Hepatocyte (in vitro differentiated cells): ENCODE measurements around the gene RPLP1. TPM values are rescaled to one million over a fixed set of nuclear protein-coding genes. Genes with fewer than 3 reads are reported as not detected.

Experiments
- DNase-seq: peaks from one replicate; pipeline ENCODE4 v3.0.0-alpha.2; 2016; ENCODE audit warnings: low spot score
- H2AFZ ChIP-seq: fragments of 200-600 bp; sonication (generic); 2 replicates; pipeline ENCODE4 v1.6.0; 2016; ENCODE audit warnings: antibody characterized with exemption, mild to moderate bottlenecking
- H3K27ac ChIP-seq: fragments of 200-600 bp; sonication (generic); 2 replicates; pipeline ENCODE4 v1.5.1; 2016; ENCODE audit warnings: mild to moderate bottlenecking
- H3K27me3 ChIP-seq: fragments of 200-600 bp; sonication (generic); 2 replicates; pipeline ENCODE4 v1.6.1; 2016
- H3K36me3 ChIP-seq: fragments of 200-600 bp; sonication (generic); replicated peaks from 2 replicates; pipeline ENCODE4 v1.5.1; 2016; ENCODE audit warnings: low read depth; ENCODE audit not compliant: insufficient read depth
- H3K4me1 ChIP-seq: fragments of 200-600 bp; sonication (generic); 2 replicates; pipeline ENCODE4 v1.5.1; 2016; ENCODE audit warnings: mild to moderate bottlenecking, moderate library complexity; ENCODE audit not compliant: insufficient read depth
- H3K4me2 ChIP-seq: fragments of 200-600 bp; sonication (generic); 2 replicates; pipeline ENCODE4 v1.6.0; 2016
- H3K4me3 ChIP-seq: fragments of 200-600 bp; sonication (generic); 2 replicates; pipeline ENCODE4 v1.5.1; 2016; ENCODE audit warnings: mild to moderate bottlenecking
- H3K79me2 ChIP-seq: fragments of 200-600 bp; sonication (generic); 2 replicates; pipeline ENCODE4 v1.6.0; 2017; ENCODE audit warnings: mild to moderate bottlenecking
- H3K9me2 ChIP-seq: fragments of 200-600 bp; sonication (generic); replicated peaks from 2 replicates; pipeline ENCODE4 v1.6.0; 2017; ENCODE audit warnings: mild to moderate bottlenecking; ENCODE audit not compliant: insufficient read depth
- H3K9me3 ChIP-seq: fragments of 200-600 bp; sonication (generic); 2 replicates; pipeline ENCODE4 v1.5.1; 2016; ENCODE audit warnings: low read depth, mild to moderate bottlenecking
- H4K20me1 ChIP-seq: fragments of 200-600 bp; sonication (generic); 2 replicates; pipeline ENCODE4 v1.6.0; 2016; ENCODE audit warnings: mild to moderate bottlenecking; ENCODE audit not compliant: insufficient read depth, poor library complexity, severe bottlenecking
- CTCF ChIP-seq: fragments of 200-600 bp; sonication (generic); IDR thresholded peaks from 2 replicates; pipeline ENCODE4 v1.5.1; 2016; ENCODE audit warnings: antibody characterized with exemption, mild to moderate bottlenecking; ENCODE audit not compliant: poor library complexity
- EZH2 ChIP-seq: fragments of 200-600 bp; sonication (generic); IDR thresholded peaks from 2 replicates; pipeline ENCODE4 v1.6.1; 2016; ENCODE audit warnings: antibody characterized with exemption, mild to moderate bottlenecking, borderline replicate concordance
- EZH2phosphoT487 ChIP-seq: fragments of 200-600 bp; sonication (generic); IDR thresholded peaks from one replicate; pipeline ENCODE4 v1.6.1; 2018; ENCODE audit warnings: antibody characterized with exemption, mild to moderate bottlenecking, low read depth, moderate library complexity; ENCODE audit not compliant: unreplicated experiment, severe bottlenecking
- WGBS: methylation state at CpG from one replicate; pipeline ENCODE4 v1.1.6; 2016; ENCODE audit warnings: low lambda C conversion rate; ENCODE audit errors: missing lambda C conversion rate; 5-methylcytosine and 5-hydroxymethylcytosine counted together
- polyA plus RNA-seq: library from polyadenylated mRNA; unstranded; fragments of >200 nt; fragmentation: Nextera tagmentation; extraction: Ambion mirVana; gene quantifications from 2 replicates; pipeline ENCODE4 v1.2.1, GENCODE V29; 2016
- total RNA-seq: library from RNA; depleted of rRNA; stranded (reverse); fragments of >200 nt; gene quantifications from 2 replicates; pipeline ENCODE4 v1.2.3, GENCODE V29; 2014

Gene RPLP1
- total RNA-seq, result 210 and 218 TPM in 2 replicates
- 803 and 884 TPM in 2 replicates for polyA plus RNA-seq

- no peak for TF ChIP-seq CTCF
- TF ChIP-seq EZH2, result no peak
- no peak for TF ChIP-seq EZH2phosphoT487
- Histone ChIP-seq H3K4me3 (peak within 1 kb of the TSS; percentile 92), H3K4me2 (peak within 1 kb of the TSS; percentile 94), H3K9me3 (no peaks in the 10 kb centered on the region), H3K9me2 (no peaks in the 10 kb centered on the region), H4K20me1 (peaks cover 30% of the 10 kb centered on the region), H3K79me2 (peaks cover 34% of the 10 kb centered on the region), H3K27me3 (no peaks in the 10 kb centered on the region), H3K4me1 (peaks cover 16% of the 10 kb centered on the region), H3K27ac (peak within 1 kb of the TSS; percentile 90), H3K36me3 (no peaks in the 10 kb centered on the region), H2AFZ (peak within 1 kb of the TSS; percentile 74)
- 1% methylated on average over 69 of the region's 77 CpGs for WGBS
- DNase-seq, result peak; percentile 98
Observed at GRCh38 chr15:69452692-69453521, at the start of gene RPLP1. Gene RPLP1, plus strand, starts transcription at chr15:69452818. Its CDS starts 131 bp downstream, at chr15:69452949.

DNA sequence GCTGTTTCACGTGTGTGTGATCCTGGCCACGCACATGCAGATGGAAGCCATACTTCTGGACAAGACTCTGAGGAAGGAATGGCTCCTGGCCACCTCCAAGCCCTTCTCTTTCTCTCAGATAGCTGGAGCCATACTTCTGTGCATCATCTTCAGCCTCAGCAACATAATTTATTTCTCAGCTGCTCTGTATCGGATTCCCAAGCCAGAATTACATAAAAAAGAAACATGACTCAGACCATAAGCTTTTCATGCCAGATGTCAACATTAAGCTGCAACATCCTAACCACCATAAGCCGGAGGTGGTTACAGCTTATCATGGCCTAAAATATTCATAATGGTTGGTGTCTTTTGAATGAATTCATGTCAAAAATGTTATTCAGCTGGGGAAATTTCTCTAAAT lies 49.0 kb upstream of the RPLP1 start:
- Histone ChIP-seq H3K4me2 (no peak overlapping the region), H3K27ac (no peak overlapping the region), H3K9me2 (no peaks in the 10 kb centered on the region), H4K20me1 (no peaks in the 10 kb centered on the region), H3K79me2 (no peaks in the 10 kb centered on the region), H3K27me3 (no peaks in the 10 kb centered on the region), H3K4me3 (no peak overlapping the region), H3K4me1 (no peaks in the 10 kb centered on the region), H3K36me3 (no peaks in the 10 kb centered on the region), H2AFZ (no peak overlapping the region), H3K9me3 (no peaks in the 10 kb centered on the region)
- WGBS, result 80% methylated on average over 4 of the region's 4 CpGs
- no peak for DNase-seq
- no peak for TF ChIP-seq EZH2phosphoT487
- TF ChIP-seq EZH2, result no peak
- TF ChIP-seq CTCF, result no peak

DNA sequence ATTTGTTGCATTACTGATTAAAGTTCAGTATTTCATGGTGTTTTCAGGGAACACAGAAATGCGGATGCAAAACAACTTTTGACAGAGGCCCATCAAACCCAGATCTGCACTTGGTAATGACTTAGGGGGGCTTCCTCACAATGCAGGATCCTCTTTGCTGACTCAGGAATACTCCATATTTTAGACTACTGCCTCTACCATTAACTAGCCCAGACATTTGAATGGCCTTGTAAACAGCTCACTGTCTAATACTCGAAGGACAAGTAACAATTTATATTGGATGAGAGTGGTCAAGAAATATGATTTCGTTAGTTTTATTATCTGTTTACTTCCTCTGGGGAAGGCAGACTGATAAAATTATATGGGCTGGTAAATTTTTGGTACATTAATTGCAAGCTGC lies 47.5 kb upstream of the RPLP1 start:
- no peaks in the 10 kb centered on the region for H3K79me2 ChIP-seq
- no peaks in the 10 kb centered on the region for H3K27me3 ChIP-seq
- no peak for DNase-seq
- H3K9me2 ChIP-seq, result no peaks in the 10 kb centered on the region
- no peak overlapping the region for H2AFZ ChIP-seq
- H3K9me3 ChIP-seq, result no peaks in the 10 kb centered on the region
- no peak overlapping the region for H3K4me3 ChIP-seq
- no peak for TF ChIP-seq EZH2phosphoT487
- no peaks in the 10 kb centered on the region for H4K20me1 ChIP-seq
- no peak overlapping the region for H3K27ac ChIP-seq
- H3K36me3 ChIP-seq, result no peaks in the 10 kb centered on the region
- WGBS, result 49% methylated on average over 3 of the region's 3 CpGs
- H3K4me1 ChIP-seq, result no peaks in the 10 kb centered on the region
- H3K4me2 ChIP-seq, result no peak overlapping the region

GRCh38 chr15:69407719-69408400 lies 44.8 kb upstream of the RPLP1 start:
- Histone ChIP-seq H3K36me3 (no peaks in the 10 kb centered on the region), H3K4me3 (no peak overlapping the region), H3K9me3 (no peaks in the 10 kb centered on the region), H3K4me1 (no peaks in the 10 kb centered on the region), H3K4me2 (no peak overlapping the region), H3K9me2 (no peaks in the 10 kb centered on the region), H2AFZ (no peak overlapping the region), H3K27ac (no peak overlapping the region), H3K27me3 (no peaks in the 10 kb centered on the region), H4K20me1 (no peaks in the 10 kb centered on the region), H3K79me2 (no peaks in the 10 kb centered on the region)
- TF ChIP-seq CTCF, result no peak
- no peak for TF ChIP-seq EZH2
- TF ChIP-seq EZH2phosphoT487, result no peak
- WGBS, result 72% methylated on average over 3 of the region's 3 CpGs
- DNase-seq, result no peak
